Gastroesophageal sphincter (tissue), 4 donors: ENCODE results near the gene NUDT8. TPM values are rescaled to one million over a fixed set of nuclear protein-coding genes. Genes with fewer than 3 reads are reported as not detected.

Experiments
- ATAC-seq: fragments of 150-250 bp; one replicate; pipeline ENCODE4 v1.9.1; 2016; ENCODE audit warnings: mild to moderate bottlenecking, moderate library complexity
- H3K27ac ChIP-seq, 4 donors: fragments of 200-600 bp; sonication (generic) in 3 of 4; 1 replicate in 3 of 4; 2 replicates in 1 of 4; pipeline ENCODE4 v1.5.1; 2016 to 2019
- H3K27me3 ChIP-seq: fragments of 200-600 bp; sonication (generic); one replicate; pipeline ENCODE4 v1.5.1; 2019
- H3K36me3 ChIP-seq, 2 donors: fragments of 200-600 bp; sonication (generic); one replicate each; pipeline ENCODE4 v1.5.1; 2019; ENCODE audit warnings: control low read depth in 1 of 2
- H3K4me1 ChIP-seq, 3 donors: fragments of 200-600 bp; sonication (generic); 1 replicate in 2 of 3; 2 replicates in 1 of 3; pipeline ENCODE4 v1.5.1; 2016 to 2019; ENCODE audit warnings: control low read depth in 2 of 3
- H3K4me3 ChIP-seq, 2 donors: fragments of 200-600 bp; sonication (generic); one replicate each; pipeline ENCODE4 v1.5.1; 2019; ENCODE audit warnings: mild to moderate bottlenecking in 1 of 2, moderate library complexity in 1 of 2
- H3K9me3 ChIP-seq, 3 donors: fragments of 200-600 bp; sonication (generic); one replicate each; pipeline ENCODE4 v1.5.1; 2017 to 2019; ENCODE audit warnings: control low read depth in 2 of 3
- CTCF ChIP-seq, 4 experiments: fragments of 200-600 bp in 2 of 4; fragments of 450-650 bp in 2 of 4; sonication (generic) in 1 of 4; IDR thresholded peaks; one replicate each; pipeline ENCODE4 v1.5.1; 2017 to 2019; ENCODE audit warnings: antibody characterized with exemption in 4 of 4, mild to moderate bottlenecking in 2 of 4, moderate library complexity in 2 of 4
- EP300 ChIP-seq: sonication (generic); formaldehyde crosslinking; IDR thresholded peaks from one replicate; pipeline ENCODE4 v1.6.1; 2017; ENCODE audit warnings: antibody characterized with exemption, mild to moderate bottlenecking
- POLR2A ChIP-seq, 2 donors: fragments of 450-650 bp; IDR thresholded peaks; one replicate each; pipeline ENCODE4 v1.6.1; 2017; ENCODE audit warnings: antibody characterized with exemption in 2 of 2, mild to moderate bottlenecking in 2 of 2, moderate library complexity in 1 of 2
- POLR2AphosphoS5 ChIP-seq: sonication (generic); formaldehyde crosslinking; IDR thresholded peaks from one replicate; pipeline ENCODE4 v1.6.1; 2017; ENCODE audit warnings: antibody characterized with exemption
- WGBS, 2 donors: methylation state at CpG; one replicate each; pipeline ENCODE4 v1.1.5; 2018; ENCODE audit warnings: low coverage in 1 of 2; 5-methylcytosine and 5-hydroxymethylcytosine counted together
- total RNA-seq, 4 donors: library from RNA; depleted of rRNA; stranded (reverse); fragments of >200 nt; gene quantifications; one replicate each; pipeline ENCODE4 v1.1.0, GENCODE V29; 2016

Gene NUDT8
- total RNA-seq, 4 donors from 2014 or later = 2.4 to 18.5 (median 4.6) TPM

DNA sequence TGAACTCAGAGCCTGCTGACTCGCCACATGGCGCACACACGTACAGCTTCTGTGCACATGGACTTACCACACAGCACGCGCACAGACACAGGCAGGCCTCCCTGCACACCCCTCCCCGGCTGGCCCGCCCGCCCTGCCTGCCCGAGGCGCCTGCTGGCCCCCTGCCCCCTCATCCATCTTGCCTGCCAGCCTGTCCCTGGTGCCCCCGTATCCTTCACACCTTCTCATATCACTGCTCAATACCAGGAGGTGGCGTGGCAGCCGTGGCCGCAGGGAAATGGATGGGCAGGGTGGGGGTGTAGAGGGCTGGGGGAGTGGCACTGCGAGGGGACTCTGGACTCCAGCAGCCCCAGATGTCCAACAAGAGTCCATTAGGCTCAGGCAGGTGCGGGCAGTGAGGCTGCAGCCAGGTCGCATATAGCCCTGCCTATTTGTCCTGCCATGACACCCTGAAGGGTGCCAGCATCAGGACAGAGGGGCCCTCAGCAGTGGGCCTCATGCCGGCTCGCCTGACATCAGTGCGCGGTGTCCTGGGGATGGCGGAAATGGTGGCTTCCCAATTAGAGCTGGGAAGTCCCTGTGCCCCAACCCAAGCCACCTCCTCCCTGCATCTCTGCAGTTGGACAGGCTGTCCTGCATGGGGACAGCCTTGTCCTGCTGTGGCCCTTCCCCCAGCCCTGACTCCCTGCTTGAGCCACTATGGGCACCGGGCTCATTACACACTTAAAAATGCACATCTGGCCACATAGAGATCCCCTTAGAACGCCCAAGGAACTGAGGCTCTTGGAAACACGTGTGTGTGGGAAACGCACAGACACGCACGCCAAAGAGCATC is 11.8 kb upstream of the NUDT8 start:
- no peaks in the 10 kb centered on the region for H3K36me3 ChIP-seq
- no peak overlapping the region for H3K27ac ChIP-seq
- ATAC-seq = no peak
- H3K27me3 ChIP-seq = peaks cover 61% of the 10 kb centered on the region
- H3K9me3 ChIP-seq = no peaks in the 10 kb centered on the region
- no CpG with 5 or more reads among the region's 28 CpGs for WGBS, 2 donors
- no peak overlapping the region for H3K4me3 ChIP-seq
- no peaks in the 10 kb centered on the region for H3K4me1 ChIP-seq
- no peak for TF ChIP-seq EP300
- no peak for TF ChIP-seq CTCF (IDR thresholded peaks at IDR 0.05)
- no peak for TF ChIP-seq POLR2A (IDR thresholded peaks at IDR 0.05)
- TF ChIP-seq POLR2AphosphoS5 = no peak

- H3K27me3 ChIP-seq = peaks cover 55% of the 10 kb centered on the region
- H3K27ac ChIP-seq = no peak overlapping the region
- ATAC-seq = no peak
- WGBS, 2 donors = no CpG with 5 or more reads among the region's 12 CpGs
- H3K4me1 ChIP-seq = no peaks in the 10 kb centered on the region
- H3K36me3 ChIP-seq = no peaks in the 10 kb centered on the region
- no peak overlapping the region for H3K4me3 ChIP-seq
- TF ChIP-seq POLR2AphosphoS5 = no peak
- TF ChIP-seq EP300 = no peak
- H3K9me3 ChIP-seq = no peaks in the 10 kb centered on the region
Observed at GRCh38 chr11:67640758-67641337, 11.1 kb upstream of the NUDT8 start.

DNA sequence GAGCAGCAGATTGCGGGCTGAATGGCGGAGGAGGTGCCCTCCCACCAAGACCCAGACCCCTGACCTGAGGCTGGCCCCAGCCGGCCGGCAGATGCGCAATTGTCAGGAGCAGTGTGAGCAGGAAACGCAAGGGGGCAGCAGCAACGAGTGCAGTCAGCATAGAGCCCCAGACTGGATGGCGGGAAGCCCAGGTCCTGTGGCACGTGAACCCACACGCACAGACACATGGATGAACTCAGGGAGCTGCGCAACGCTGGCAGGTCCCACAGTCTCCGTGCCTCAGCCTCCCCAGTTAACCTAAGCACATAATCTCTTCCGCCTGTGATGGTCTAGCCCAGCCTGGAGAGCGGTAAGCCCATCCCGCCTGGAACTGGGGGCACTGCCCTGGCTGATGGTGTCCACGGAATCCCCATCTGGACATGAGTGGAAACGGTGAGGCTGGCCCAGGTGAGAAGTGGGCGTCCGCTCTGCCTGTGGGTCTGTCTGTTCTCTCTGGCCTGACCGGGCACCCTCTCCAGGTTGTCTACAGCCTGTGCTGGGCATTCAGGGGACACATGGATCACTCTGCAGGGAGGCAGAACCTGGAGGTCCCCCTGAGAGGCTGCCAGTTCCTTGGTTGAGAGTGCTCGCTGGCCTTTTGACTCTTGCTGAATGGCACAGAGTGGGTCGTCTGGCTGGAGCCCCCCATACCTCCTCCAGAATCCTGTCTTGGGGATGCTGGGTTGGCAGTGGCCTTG is 10.5 kb upstream of the NUDT8 start:
- no CpG with 5 or more reads among the region's 23 CpGs for WGBS, 2 donors
- Histone ChIP-seq H3K27me3 (peaks cover 55% of the 10 kb centered on the region), H3K27ac (no peak overlapping the region), H3K4me3 (no peak overlapping the region), H3K4me1 (no peaks in the 10 kb centered on the region), H3K36me3 (no peaks in the 10 kb centered on the region), H3K9me3 (no peaks in the 10 kb centered on the region)
- TF ChIP-seq POLR2AphosphoS5 = no peak
- TF ChIP-seq CTCF (IDR thresholded peaks at IDR 0.05) = peak in 3 of 4 experiments; percentile 42 to 64 (median 48)
- peak; percentile 40 for ATAC-seq

- ATAC-seq = no peak
Observed at GRCh38 chr11:67639438-67639859, 9.7 kb upstream of the NUDT8 start, which contains the start of gene TBX10. Gene TBX10 (minus strand): TSS chr11:67639763. CDS start chr11:67639472, 291 bp downstream.

More at GRCh38 chr11:67639438-67639859, 9.7 kb upstream of the NUDT8 start, which contains the start of gene TBX10:
- TF ChIP-seq POLR2A (IDR thresholded peaks at IDR 0.05) = no peak
- no peak for TF ChIP-seq EP300
- no peak for TF ChIP-seq CTCF (IDR thresholded peaks at IDR 0.05)
- no peak for TF ChIP-seq POLR2AphosphoS5
- no CpG with 5 or more reads among the region's 18 CpGs for WGBS, 2 donors
- peaks cover 57% of the 10 kb centered on the region for H3K27me3 ChIP-seq
- H3K4me3 ChIP-seq = no peak within 1 kb of the TSS
- no peaks in the 10 kb centered on the region for H3K9me3 ChIP-seq
- H3K36me3 ChIP-seq = no peaks in the 10 kb centered on the region
- no peak within 1 kb of the TSS for H3K27ac ChIP-seq
- H3K4me1 ChIP-seq = no peaks in the 10 kb centered on the region
